ENCODE data around the gene SNN. TPM values are rescaled to one million over a fixed set of nuclear protein-coding genes. Genes with fewer than 3 reads are reported as not detected.

Gene SNN
- total and polyA plus RNA-seq, 4 donors, result 9.4 to 29.0 (median 18.9) TPM

DNA sequence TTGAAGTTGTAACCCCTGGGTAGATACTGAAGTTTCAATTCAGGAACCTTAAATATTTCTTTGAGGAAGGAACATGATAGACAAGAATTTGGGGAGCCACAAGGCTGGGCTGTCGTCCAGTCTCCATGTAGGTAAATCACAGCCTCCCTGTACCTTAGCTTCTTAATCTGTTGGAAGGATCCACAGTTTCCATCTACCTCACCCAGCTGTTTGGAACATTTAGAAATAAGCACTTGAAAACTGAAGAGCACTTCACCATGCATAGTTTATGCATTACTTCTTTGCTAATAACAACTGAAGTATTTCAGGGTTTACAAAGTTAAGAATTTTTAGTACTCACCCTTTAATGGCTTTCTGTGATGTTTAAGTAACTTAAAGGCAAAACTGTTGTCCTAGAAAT is 57.2 kb downstream of the SNN start:
- DNase-seq, result peak in 2 of 3 donors; percentile 61 to 83
- WGBS, 2 donors, result 54 to 55% methylated on average over 1 of the region's 1 CpG
- Histone ChIP-seq H3K4me1 (ENCODE audit: control insufficient read depth in 5 of 5, insufficient read depth in 5 of 5, low read length in 5 of 5) (peaks cover 0 to 6% (median 4%) of the 10 kb centered on the region in 5 donors), H3K9ac (ENCODE audit: insufficient read depth in 1 of 2, low read length in 2 of 2) (no peak overlapping the region), H3K27me3 (ENCODE audit: control insufficient read depth in 3 of 3, insufficient read depth in 3 of 3, low read length in 2 of 3) (no peaks in the 10 kb centered on the region), H3K27ac (ENCODE audit: low read depth in 1 of 2, low read length in 1 of 2) (peak overlapping the region in 1 of 2 donors; percentile 83), H3K36me3 (ENCODE audit: control insufficient read depth in 4 of 4, insufficient read depth in 4 of 4, low read length in 4 of 4) (peaks cover 16 to 39% (median 22%) of the 10 kb centered on the region in 4 donors), H3K4me3 (no peak overlapping the region), H3K9me3 (ENCODE audit: control insufficient read depth in 4 of 4, insufficient read depth in 3 of 4, low read length in 3 of 4) (no peaks in the 10 kb centered on the region)
- ATAC-seq (ENCODE audit: insufficient read depth, low FRiP score), result peak; percentile 37
- TF ChIP-seq, protein P1, sequence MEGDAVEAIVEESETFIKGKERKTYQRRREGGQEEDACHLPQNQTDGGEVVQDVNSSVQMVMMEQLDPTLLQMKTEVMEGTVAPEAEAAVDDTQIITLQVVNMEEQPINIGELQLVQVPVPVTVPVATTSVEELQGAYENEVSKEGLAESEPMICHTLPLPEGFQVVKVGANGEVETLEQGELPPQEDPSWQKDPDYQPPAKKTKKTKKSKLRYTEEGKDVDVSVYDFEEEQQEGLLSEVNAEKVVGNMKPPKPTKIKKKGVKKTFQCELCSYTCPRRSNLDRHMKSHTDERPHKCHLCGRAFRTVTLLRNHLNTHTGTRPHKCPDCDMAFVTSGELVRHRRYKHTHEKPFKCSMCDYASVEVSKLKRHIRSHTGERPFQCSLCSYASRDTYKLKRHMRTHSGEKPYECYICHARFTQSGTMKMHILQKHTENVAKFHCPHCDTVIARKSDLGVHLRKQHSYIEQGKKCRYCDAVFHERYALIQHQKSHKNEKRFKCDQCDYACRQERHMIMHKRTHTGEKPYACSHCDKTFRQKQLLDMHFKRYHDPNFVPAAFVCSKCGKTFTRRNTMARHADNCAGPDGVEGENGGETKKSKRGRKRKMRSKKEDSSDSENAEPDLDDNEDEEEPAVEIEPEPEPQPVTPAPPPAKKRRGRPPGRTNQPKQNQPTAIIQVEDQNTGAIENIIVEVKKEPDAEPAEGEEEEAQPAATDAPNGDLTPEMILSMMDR (IDR thresholded peaks at IDR 0.05; ENCODE audit: control extremely low read depth, extremely low read depth), result no peak

DNA sequence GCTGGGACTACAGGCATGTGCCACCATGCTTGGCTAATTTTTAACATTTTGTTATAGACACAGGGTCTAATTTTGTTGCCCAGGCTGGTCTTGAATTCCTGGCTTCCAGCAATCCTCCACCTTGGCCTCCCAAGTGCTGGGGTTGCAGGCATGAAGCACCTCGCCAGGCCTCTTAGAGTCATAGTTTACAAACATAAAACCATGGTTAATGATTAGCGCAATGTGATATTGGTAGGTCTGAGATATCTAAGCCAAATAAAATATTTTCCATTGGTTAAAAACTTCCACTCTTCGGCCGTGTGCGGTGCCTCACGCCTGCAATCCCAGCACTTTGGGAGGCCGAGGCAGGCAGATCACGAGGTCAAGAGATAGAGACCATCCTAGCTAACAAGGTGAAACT is 57.8 kb downstream of the SNN start:
- H3K27ac ChIP-seq (ENCODE audit: low read depth in 1 of 2, low read length in 1 of 2), result peak overlapping the region in 1 of 2 donors; percentile 83
- ATAC-seq (ENCODE audit: insufficient read depth, low FRiP score), result peak; percentile 27
- TF ChIP-seq, protein P1 (IDR thresholded peaks at IDR 0.05; ENCODE audit: control extremely low read depth, extremely low read depth), result no peak
- no peaks in the 10 kb centered on the region for H3K9me3 ChIP-seq (ENCODE audit: control insufficient read depth in 4 of 4, insufficient read depth in 3 of 4, low read length in 3 of 4)
- peaks cover 0 to 6% (median 4%) of the 10 kb centered on the region in 5 donors for H3K4me1 ChIP-seq (ENCODE audit: control insufficient read depth in 5 of 5, insufficient read depth in 5 of 5, low read length in 5 of 5)
- WGBS, 2 donors, result 65 to 86% methylated on average over 8 of the region's 8 CpGs
- H3K36me3 ChIP-seq (ENCODE audit: control insufficient read depth in 4 of 4, insufficient read depth in 4 of 4, low read length in 4 of 4), result peaks cover 12 to 35% (median 24%) of the 10 kb centered on the region in 4 donors
- H3K9ac ChIP-seq (ENCODE audit: insufficient read depth in 1 of 2, low read length in 2 of 2), result no peak overlapping the region
- no peak overlapping the region for H3K4me3 ChIP-seq
- DNase-seq, result peak in 1 of 3 donors; percentile 43
- H3K27me3 ChIP-seq (ENCODE audit: control insufficient read depth in 3 of 3, insufficient read depth in 3 of 3, low read length in 2 of 3), result no peaks in the 10 kb centered on the region

DNA sequence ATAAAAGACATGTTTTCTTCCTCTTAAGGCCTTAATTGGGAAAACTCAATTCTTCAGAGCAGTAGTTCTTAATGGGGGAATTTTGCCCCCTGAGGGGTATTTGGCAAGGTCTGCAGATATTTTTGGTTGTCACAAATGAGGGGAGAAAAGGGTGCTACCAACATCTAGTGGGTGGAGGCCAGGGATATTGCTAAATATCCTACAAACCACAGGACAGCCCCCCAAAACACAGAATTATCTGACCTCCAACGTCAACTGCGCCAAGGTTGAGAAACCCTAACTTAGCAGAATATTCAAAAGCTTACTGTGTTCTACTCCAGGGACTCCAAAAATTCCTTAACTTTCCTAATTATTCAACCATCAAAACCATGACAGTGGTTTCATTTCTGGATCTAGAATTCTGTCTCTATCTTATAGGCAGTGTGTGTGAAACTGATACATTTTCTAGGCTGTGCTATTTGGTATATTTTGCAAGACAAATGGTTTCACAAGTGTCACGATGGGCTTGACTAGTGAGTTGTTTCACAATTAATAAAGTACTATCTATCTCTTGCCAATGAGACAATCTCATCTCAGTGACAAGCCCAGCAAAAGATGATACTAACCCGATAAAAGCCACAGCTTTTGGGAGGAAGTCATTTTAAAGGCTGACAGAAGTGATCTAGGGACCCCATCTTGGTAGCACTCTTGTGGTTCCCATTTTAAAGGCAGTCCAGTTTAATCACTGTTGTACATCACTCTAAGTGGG is 59.7 kb downstream of the SNN start:
- H3K4me3 ChIP-seq, result no peak overlapping the region
- H3K4me1 ChIP-seq (ENCODE audit: control insufficient read depth in 5 of 5, insufficient read depth in 5 of 5, low read length in 5 of 5), result peaks cover 0 to 11% (median 3%) of the 10 kb centered on the region in 5 donors
- no peaks in the 10 kb centered on the region for H3K9me3 ChIP-seq (ENCODE audit: control insufficient read depth in 4 of 4, insufficient read depth in 3 of 4, low read length in 3 of 4)
- peaks cover 13 to 42% (median 23%) of the 10 kb centered on the region in 4 donors for H3K36me3 ChIP-seq (ENCODE audit: control insufficient read depth in 4 of 4, insufficient read depth in 4 of 4, low read length in 4 of 4)
- no peak for ATAC-seq (ENCODE audit: insufficient read depth, low FRiP score)
- H3K27me3 ChIP-seq (ENCODE audit: control insufficient read depth in 3 of 3, insufficient read depth in 3 of 3, low read length in 2 of 3), result no peaks in the 10 kb centered on the region
- 32 to 60% methylated on average over 4 of the region's 4 CpGs for WGBS, 2 donors
- H3K27ac ChIP-seq (ENCODE audit: low read depth in 1 of 2, low read length in 1 of 2), result no peak overlapping the region
- TF ChIP-seq, protein P1 (IDR thresholded peaks at IDR 0.05; ENCODE audit: control extremely low read depth, extremely low read depth), result no peak
- H3K9ac ChIP-seq (ENCODE audit: insufficient read depth in 1 of 2, low read length in 2 of 2), result no peak overlapping the region
- DNase-seq, result no peak

Other genes starting within 250 kb of the SNN start
- 100 to 1,000 TPM in 1 of 2 donors, 10 to 100 TPM in 1; 89.8 to 203 TPM for gene LITAF, start 81.5 kb upstream of the SNN start, total RNA-seq
- 100 to 1,000 TPM in 1 of 2 donors, 10 to 100 TPM in 1; 66.4 to 406 TPM for gene LITAF, start 81.5 kb upstream of the SNN start, polyA plus RNA-seq
- gene TXNDC11, start 74.4 kb downstream of the SNN start, total RNA-seq, result 10 to 100 TPM; 64.8 to 78.8 TPM
- 10 to 100 TPM; 70.0 to 74.3 TPM for gene TXNDC11, start 74.4 kb downstream of the SNN start, polyA plus RNA-seq
- gene ZC3H7A, start 128.8 kb downstream of the SNN start, total RNA-seq, result 100 to 1,000 TPM in 1 of 2 donors, 10 to 100 TPM in 1; 46.3 to 127 TPM
- 10 to 100 TPM; 22.1 to 26.1 TPM for gene ZC3H7A, start 128.8 kb downstream of the SNN start, polyA plus RNA-seq
- gene RSL1D1, start 183.1 kb downstream of the SNN start, total RNA-seq, result 100 to 1,000 TPM in 1 of 2 donors, 10 to 100 TPM in 1; 99.9 to 206 TPM
- gene RSL1D1, start 183.1 kb downstream of the SNN start, polyA plus RNA-seq, result 10 to 100 TPM; 68.5 to 79.9 TPM
- gene GSPT1, start 247.5 kb downstream of the SNN start, total RNA-seq, result 100 to 1,000 TPM; 106 to 116 TPM
- 10 to 100 TPM; 27.2 to 61.7 TPM for gene GSPT1, start 247.5 kb downstream of the SNN start, polyA plus RNA-seq

Measured in lung (tissue), 12 donors.